HG02884 (cell line): ENCODE results near the gene H2AZ2.
"Not testable (repeated sequence)": the region's sequence is repeated elsewhere in the genome, so short reads cannot be mapped to it uniquely, and the experiment has no call there.

Experiments used
- ATAC-seq: cut with Tn5 transposase; IDR thresholded peaks from one replicate; pipeline ENCODE4 v1.9.1; 2021; ENCODE audit warnings: mild to moderate bottlenecking, moderate library complexity; ENCODE audit not compliant: unreplicated experiment

Gene H2AZ2

GRCh38 chr7:44789990-44790389 is 57.9 kb downstream of the H2AZ2 start:
- no peak for ATAC-seq

DNA sequence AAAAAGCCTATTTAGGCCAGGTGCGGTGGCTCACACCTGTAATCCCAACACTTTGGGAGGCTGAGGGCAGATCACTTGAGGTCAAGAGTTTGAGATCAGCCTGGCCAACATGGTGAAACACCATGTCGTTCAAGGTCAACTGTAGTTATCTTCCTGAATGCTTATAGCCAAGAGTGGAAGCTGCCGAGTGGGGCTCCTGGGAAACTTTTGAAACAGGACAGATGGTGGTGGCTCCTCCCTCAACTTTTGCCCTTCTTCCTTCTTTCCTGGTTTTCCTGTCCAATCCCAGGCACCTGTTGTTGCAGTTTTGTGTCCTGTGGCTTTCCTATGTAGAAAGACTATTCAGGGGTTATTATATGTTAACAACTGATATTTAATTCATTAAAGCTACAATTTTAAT is 60.1 kb downstream of the H2AZ2 start:
- ATAC-seq, result no peak

DNA sequence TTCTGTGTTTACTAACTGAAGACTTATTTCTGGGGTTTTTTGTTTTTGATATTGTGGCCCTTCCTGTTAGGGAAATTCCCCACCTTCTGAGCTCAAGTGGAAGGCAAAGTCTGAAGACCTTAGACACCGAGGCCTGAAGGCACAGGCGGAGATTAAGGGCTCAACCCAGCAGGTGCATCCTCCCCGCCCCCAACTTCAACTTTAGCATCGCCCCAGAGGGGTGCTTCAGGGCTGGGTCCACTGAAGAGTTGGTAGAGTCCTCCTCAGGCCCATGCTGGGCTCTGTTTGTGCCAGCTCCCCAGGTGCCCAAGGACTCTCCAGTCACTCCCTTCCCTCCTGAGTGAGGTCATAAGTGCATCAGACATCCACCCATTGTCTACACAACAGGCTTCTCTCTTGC is 60.8 kb downstream of the H2AZ2 start:
- no peak for ATAC-seq

DNA sequence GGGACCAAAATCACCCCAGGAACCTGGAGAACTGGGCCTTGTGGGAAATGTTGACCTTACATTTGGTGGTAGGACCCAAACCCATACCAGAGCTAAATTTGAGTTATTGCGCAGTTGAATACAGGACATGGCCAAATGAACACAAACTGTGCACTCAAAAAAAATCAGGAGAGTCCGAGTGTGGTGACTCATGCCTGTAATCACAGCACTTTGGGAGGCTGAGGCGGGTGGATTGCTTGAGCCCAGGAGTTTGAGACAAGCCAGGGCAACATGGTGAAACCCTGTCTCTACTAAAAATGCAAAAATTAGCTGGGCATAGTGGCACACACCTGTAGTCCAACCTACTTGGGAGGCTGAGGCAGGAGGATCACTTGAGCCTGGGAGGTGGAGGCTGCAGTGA is 62.7 kb downstream of the H2AZ2 start:
- not testable (repeated sequence) for ATAC-seq

- ATAC-seq, result no peak
Measured at GRCh38 chr7:44784364-44784763, 63.5 kb downstream of the H2AZ2 start.

DNA sequence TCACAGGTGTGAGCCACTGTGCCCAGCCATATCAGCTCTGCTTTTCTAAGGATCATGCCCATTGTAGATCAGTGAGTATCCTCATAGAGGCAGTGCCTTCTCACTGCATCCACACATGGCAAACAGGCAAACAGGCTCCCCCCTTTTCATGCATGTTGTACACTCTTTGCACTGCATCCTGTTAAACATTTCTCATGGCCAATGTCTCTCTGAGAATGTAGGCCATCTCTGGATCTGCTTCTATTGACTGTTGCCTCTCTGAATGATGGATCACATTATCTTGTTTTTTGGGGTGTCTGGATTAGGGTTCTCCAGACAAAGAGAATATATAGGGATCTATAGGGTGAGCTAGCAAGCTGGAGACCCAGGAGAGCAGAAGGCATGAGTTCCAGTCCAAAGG is 64.5 kb downstream of the H2AZ2 start:
- no peak for ATAC-seq

DNA sequence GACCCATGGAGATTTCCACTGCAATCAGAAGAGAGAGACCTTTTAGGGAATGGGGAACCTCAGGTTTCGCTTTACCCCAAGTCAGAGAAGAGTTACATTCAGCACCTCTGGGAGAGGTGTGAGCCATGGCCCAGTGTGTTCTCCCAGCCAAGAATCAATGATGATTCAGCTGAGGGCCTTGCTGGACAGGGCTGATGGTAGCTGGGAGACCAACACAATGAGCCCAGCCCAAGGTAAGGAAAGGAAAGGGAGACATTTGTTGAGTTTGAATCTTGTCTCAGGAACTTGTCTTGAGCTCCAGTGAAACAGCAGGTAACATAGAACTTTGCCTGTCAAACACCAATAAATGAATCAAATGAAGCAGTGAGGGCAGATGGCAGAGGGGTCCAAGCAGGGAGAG is 65.4 kb downstream of the H2AZ2 start:
- ATAC-seq, result no peak
